Activated naive CD4-positive, alpha-beta T cell (primary cell): ENCODE results near the gene GOLGA6L24.
"Not testable (repeated sequence)": the region's sequence is repeated elsewhere in the genome, so short reads cannot be mapped to it uniquely, and the experiment has no call there.

ENCODE experiments used
- DNase-seq, 4 experiments: peaks; one replicate each; lab custom pipeline; 2025; lab: John Stamatoyannopoulos, UW

GOLGA6L24 gene

GRCh38 chr15:28357984-28358383 is at the start of gene GOLGA6L24:
Gene GOLGA6L24, minus strand, starts transcription at chr15:28358084. Its CDS starts 61 bp downstream, at chr15:28358023.
- DNase-seq, result not testable (repeated sequence)

GRCh38 chr15:28402774-28403435 is 45.0 kb upstream of the GOLGA6L24 start:
- not testable (repeated sequence) for DNase-seq

- not testable (repeated sequence) for DNase-seq
Observed at GRCh38 chr15:28396022-28396421, 38.1 kb upstream of the GOLGA6L24 start.

- not testable (repeated sequence) for DNase-seq
Observed at GRCh38 chr15:28380053-28380452, 22.2 kb upstream of the GOLGA6L24 start.

GRCh38 chr15:28378364-28378763 is 20.5 kb upstream of the GOLGA6L24 start, which contains the start of gene GOLGA8F:
Gene GOLGA8F, plus strand, starts transcription at chr15:28378664. Its CDS starts 98 bp downstream, at chr15:28378762.
- DNase-seq, result not testable (repeated sequence)

- DNase-seq, result not testable (repeated sequence)
Observed at GRCh38 chr15:28365502-28365901, 7.6 kb upstream of the GOLGA6L24 start.

- DNase-seq, result not testable (repeated sequence)
Observed at GRCh38 chr15:28322129-28322588, 35.7 kb downstream of the GOLGA6L24 start, which contains the start of gene HERC2. Gene HERC2, minus strand, starts transcription at chr15:28322179. Its CDS starts 746 bp downstream, at chr15:28321433.

- not testable (repeated sequence) for DNase-seq
Observed at GRCh38 chr15:28321358-28322078, 36.4 kb downstream of the GOLGA6L24 start.

- DNase-seq, result not testable (repeated sequence)
Observed at GRCh38 chr15:28319725-28320124, 38.2 kb downstream of the GOLGA6L24 start.

GRCh38 chr15:28318828-28319227 is 39.1 kb downstream of the GOLGA6L24 start:
- DNase-seq, result not testable (repeated sequence)

- DNase-seq, result not testable (repeated sequence)
Observed at GRCh38 chr15:28318122-28318521, 39.8 kb downstream of the GOLGA6L24 start.

GRCh38 chr15:28316958-28317357 is 40.9 kb downstream of the GOLGA6L24 start:
- DNase-seq, result not testable (repeated sequence)

GRCh38 chr15:28310454-28310853 is 47.4 kb downstream of the GOLGA6L24 start:
- DNase-seq, result not testable (repeated sequence)

- not testable (repeated sequence) for DNase-seq
Observed at GRCh38 chr15:28308718-28309117, 49.2 kb downstream of the GOLGA6L24 start.
